Right cardiac atrium (tissue), 5 donors: ENCODE data around the gene CPNE9. TPM values are rescaled to one million over a fixed set of nuclear protein-coding genes. Genes with fewer than 3 reads are reported as not detected.

Experiments used
- ATAC-seq, 2 donors: fragments of 200-7000 bp; cut with Tn5 transposase; one replicate each; pipeline versions ENCODE4 v1.8.0 to v1.9.1; 2020; ENCODE audit warnings: moderate library complexity in 2 of 2, mild to moderate bottlenecking in 1 of 2
- DNase-seq, 3 donors: peaks; one replicate each; pipeline ENCODE4 v3.0.0-alpha.2; 2020
- H3K27ac ChIP-seq: one replicate; pipeline ENCODE4 v1.5.1; 2013; ENCODE audit warnings: mild to moderate bottlenecking, low read length, control low read depth, moderate library complexity
- H3K27me3 ChIP-seq: one replicate; pipeline ENCODE4 v1.6.1; 2013; ENCODE audit not compliant: control insufficient read depth, insufficient read depth
- H3K4me1 ChIP-seq: one replicate; pipeline ENCODE4 v1.6.1; 2013; ENCODE audit warnings: low read length; ENCODE audit not compliant: control insufficient read depth, insufficient read depth
- H3K4me3 ChIP-seq: one replicate; pipeline ENCODE4 v1.5.1; 2013; ENCODE audit warnings: low read length, control low read depth
- H3K9me3 ChIP-seq: one replicate; pipeline ENCODE4 v1.6.1; 2013; ENCODE audit warnings: low read length; ENCODE audit not compliant: control insufficient read depth
- WGBS: extraction: QIAGEN DNeasy Blood & Tissue Kit; methylation state at CpG from one replicate; pipeline ENCODE4 v1.1.7; 2013; 5-methylcytosine and 5-hydroxymethylcytosine counted together
- intact Hi-C, 4 donors: fragments of 100-400 bp; cut with DNase I; formaldehyde crosslinking; loops; one replicate each; pipeline versions ENCODE4 v1.11.0 to v1.14.0; 2022 to 2023
- polyA plus RNA-seq: library from polyadenylated mRNA; stranded (reverse); fragments of 200-250 nt; gene quantifications from one replicate; pipeline ENCODE4 v1.2.3, GENCODE V29; 2013
- total RNA-seq, 4 donors: library from RNA; stranded (reverse); fragmentation: NEBNext Ultra II Directional; extraction: Animal tissue kit (Norgen Biotek cat#: 25700); gene quantifications; one replicate each; pipeline ENCODE4 v1.2.1, GENCODE V29; 2021
- donor health status: healthy with polysubstance abuse.
- donor health status: DM: no; HTN: yes; CAD: no.
- donor health status: DM: no; HTN: no; CAD: no.
- donor health status: DM: no; HTN: yes; CAD: no; lungs with severe emphysema.
- donor health status: DM: yes; HTN: yes; CAD: no.

CPNE9 gene
- total and polyA plus RNA-seq, 5 donors: 0.07 to 0.31 (median 0.13) TPM; not detected in 1

DNA sequence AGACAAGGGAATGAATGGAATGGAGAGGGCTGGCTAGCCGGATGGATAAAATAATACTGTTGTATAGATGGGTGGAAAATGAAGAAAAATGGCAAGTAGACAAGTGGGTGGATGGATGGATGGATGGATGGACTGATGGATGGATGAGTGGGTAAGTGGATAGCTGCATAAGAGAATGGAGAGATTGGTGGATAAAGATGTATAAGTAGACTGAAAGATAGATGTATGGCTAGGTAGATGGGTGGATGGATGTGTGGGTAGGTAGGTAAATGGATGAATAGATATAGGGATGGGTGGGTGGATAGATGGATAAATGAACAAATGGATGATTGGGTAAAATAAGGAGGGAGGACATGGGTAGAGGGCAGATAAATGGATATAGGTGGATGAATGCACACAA, 13.9 kb downstream of the CPNE9 start:
- Histone ChIP-seq H3K4me1 (no peaks in the 10 kb centered on the region), H3K27me3 (no peaks in the 10 kb centered on the region), H3K9me3 (no peaks in the 10 kb centered on the region), H3K27ac (no peak overlapping the region), H3K4me3 (no peak overlapping the region)
- WGBS: 84% methylated on average over 1 of the region's 1 CpG
- ATAC-seq (no peak), DNase-seq (no peak)
- intact Hi-C loops: no loop called here

DNA sequence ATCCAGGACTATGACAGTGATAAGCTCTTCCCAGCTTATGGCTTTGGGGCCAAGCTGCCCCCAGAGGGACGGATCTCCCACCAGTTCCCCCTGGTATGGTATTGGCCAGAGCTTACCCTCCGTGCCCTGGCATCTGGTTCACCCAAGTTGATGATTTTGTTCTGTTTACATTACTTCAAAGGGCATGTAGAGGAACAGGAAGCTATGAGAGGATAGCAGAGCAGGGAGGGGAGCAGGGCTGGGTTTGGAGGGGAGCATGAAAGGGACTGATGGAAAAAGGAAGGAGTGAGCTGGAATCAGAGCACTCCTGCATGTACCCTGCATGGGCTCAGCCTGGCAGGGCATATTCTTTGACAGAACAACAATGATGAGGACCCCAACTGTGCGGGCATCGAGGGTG, 14.5 kb downstream of the CPNE9 start:
- DNase-seq (no peak), ATAC-seq (no peak)
- 71% methylated on average over 4 of the region's 4 CpGs for WGBS
- Histone ChIP-seq H3K27ac (no peak overlapping the region), H3K27me3 (no peaks in the 10 kb centered on the region), H3K9me3 (no peaks in the 10 kb centered on the region), H3K4me1 (no peaks in the 10 kb centered on the region), H3K4me3 (no peak overlapping the region)
- intact Hi-C loops: no loop called here

DNA sequence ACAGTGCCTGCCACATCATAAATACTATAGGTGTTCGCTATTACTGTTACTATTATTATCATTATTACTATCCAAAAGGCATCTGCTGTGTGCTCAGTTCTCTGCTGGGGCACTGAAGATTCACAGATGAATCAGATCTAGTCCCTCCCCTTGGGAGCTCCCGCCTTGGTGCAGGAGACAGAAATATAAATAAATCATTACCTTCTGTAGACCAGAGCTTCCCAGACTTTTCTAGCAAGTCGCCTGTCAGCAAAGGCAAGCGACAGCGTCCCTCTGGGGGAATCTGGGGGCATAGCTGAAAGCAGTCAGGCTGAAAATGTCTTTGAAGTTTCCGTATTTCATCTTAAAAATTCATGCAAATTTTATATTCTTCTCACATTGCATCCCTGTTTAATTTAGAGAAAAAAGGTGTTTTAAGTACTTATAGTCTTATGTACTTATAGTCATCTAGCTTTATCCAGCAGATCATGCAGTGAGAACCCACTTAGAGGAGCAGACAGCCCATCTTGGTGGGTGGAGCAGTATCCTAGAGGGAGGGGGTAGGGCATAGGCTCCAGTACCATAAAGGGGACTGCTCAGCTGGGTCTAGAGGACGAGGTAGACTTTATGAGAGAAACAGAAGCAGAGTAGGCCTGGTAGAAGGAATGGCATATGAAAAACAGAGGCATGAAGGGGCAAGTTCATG, 17.5 kb downstream of the CPNE9 start:
- Histone ChIP-seq H3K27me3 (no peaks in the 10 kb centered on the region), H3K4me3 (no peak overlapping the region), H3K9me3 (no peaks in the 10 kb centered on the region), H3K4me1 (no peaks in the 10 kb centered on the region), H3K27ac (no peak overlapping the region)
- 49% methylated on average over 7 of the region's 7 CpGs for WGBS
- DNase-seq (no peak), ATAC-seq (no peak)
- intact Hi-C loops: loop anchor here in 1 of 4 donors (10.0 kb wide), 1 partner anchor 216 kb away; no protein-coding TSS in a partner anchor

DNA sequence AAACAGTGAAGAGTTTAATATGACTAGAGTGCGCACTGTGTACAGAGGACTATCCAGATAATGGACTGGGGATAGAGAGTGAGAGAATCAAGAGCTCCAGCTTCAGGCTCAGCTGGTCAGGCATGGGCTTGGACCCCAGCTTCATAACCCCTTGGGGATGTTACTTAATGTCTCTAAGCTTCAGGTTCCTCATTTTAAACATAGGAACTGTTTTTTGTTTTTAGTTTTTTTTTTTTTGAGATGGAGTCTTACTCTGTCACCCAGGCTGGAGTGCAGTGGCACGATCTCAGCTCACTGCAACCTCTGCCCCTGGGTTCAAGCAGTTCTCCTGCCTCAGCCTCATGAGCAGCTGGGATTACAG, 18.0 kb downstream of the CPNE9 start:
- no peak for DNase-seq
- WGBS: 81% methylated on average over 2 of the region's 2 CpGs
- Histone ChIP-seq H3K4me3 (no peak overlapping the region), H3K4me1 (no peaks in the 10 kb centered on the region), H3K27me3 (no peaks in the 10 kb centered on the region), H3K9me3 (no peaks in the 10 kb centered on the region), H3K27ac (no peak overlapping the region)
- no peak for ATAC-seq
- intact Hi-C loops: loop anchor here in 1 of 4 donors (10.0 kb wide), 1 partner anchor 217 kb away; no protein-coding TSS in a partner anchor

DNA sequence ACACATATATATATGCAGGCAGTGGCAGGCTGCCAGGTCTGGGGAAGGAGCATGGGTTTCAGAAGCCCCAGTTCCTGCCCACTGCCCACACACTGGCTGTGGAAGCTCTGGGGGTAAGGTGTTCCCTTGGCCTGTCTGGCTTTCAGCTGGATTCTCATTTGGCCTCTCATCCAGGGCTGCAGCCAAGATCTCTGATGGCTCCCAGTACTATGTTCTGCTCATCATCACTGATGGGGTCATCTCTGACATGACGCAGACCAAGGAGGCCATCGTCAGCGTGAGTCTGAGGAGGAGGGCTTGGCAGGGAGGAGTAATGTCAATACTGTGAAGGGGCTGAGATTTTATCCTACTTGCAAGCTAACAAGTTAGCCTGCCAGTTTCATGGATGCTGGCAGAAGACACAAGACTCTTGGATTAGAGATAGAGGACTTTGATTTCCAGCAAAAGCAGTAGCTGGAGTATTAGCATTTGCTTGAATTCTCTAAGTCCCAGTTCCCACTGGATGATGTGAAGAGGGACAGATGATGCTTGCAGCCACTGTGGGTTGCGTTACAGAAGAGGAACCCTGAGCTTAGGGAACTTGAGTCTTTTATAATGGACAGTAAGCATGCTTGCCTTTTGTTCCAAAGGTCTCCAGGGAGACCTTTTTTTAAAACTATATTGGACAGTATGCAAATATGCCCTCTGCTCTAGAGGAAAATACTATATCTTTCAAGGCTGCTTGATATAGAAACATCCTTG, 22.3 kb downstream of the CPNE9 start:
- Histone ChIP-seq H3K4me3 (no peak overlapping the region), H3K4me1 (no peaks in the 10 kb centered on the region), H3K27me3 (no peaks in the 10 kb centered on the region), H3K27ac (no peak overlapping the region), H3K9me3 (no peaks in the 10 kb centered on the region)
- ATAC-seq (no peak), DNase-seq (no peak)
- 67% methylated on average over 4 of the region's 4 CpGs for WGBS
- intact Hi-C loops: loop anchor here in 1 of 4 donors (10.0 kb wide), 1 partner anchor 221 kb away; no protein-coding TSS in a partner anchor

DNA sequence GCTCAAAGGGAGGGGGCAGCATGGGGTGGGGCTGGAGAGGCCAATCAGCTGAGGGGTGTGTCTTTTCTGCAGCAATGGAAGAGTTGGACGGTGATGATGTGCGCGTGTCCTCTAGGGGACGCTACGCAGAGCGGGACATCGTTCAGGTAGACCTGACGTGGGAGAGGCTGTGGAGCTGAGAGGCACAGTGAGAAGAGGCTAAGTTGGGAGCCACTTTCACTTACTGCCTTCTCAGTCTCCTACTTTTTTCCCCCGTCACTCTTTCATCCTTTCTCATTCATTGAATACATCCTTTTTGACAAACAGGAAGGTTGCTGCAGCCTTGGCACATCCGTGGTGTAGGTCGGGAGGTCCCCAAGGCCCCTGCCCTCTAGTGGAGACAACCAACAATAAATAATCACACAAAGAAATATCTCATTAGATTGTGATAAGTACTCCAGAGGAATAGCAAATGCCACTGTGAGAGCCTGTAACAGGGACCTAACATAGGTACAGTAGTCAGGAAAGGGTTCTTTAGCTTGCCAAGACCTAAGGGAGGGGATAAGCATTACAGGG, 23.5 kb downstream of the CPNE9 start:
- intact Hi-C loops: loop anchor here in 1 of 4 donors (10.0 kb wide), 1 partner anchor 222 kb away; no protein-coding TSS in a partner anchor
- Histone ChIP-seq H3K4me1 (no peaks in the 10 kb centered on the region), H3K27ac (no peak overlapping the region), H3K27me3 (no peaks in the 10 kb centered on the region), H3K9me3 (no peaks in the 10 kb centered on the region), H3K4me3 (no peak overlapping the region)
- no peak for ATAC-seq
- 6% methylated on average over 11 of the region's 11 CpGs for WGBS
- no peak for DNase-seq

DNA sequence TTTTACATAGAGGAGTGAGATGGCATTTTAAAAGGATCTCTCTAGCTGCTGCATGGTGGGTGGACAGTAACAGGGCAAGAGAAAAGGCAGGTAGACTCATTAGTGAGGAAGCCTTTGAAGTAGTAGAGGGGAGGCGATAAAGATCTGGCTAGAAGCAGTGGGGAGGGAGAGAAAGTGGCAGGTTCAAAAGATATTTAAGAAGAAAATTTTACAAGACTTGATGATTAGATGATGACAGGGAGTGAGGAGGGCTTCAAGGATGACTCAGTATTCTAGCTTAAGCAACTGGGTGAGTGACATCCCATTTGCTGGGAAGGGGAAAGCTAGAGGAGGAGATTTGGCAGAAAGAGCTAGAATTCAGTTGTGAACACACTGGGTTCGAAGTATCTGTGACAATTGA, 24.1 kb downstream of the CPNE9 start:
- DNase-seq (no peak), ATAC-seq (no peak)
- Histone ChIP-seq H3K4me3 (no peak overlapping the region), H3K4me1 (peaks cover 3% of the 10 kb centered on the region), H3K27ac (no peak overlapping the region), H3K27me3 (no peaks in the 10 kb centered on the region), H3K9me3 (no peaks in the 10 kb centered on the region)
- WGBS: 83% methylated on average over 2 of the region's 2 CpGs
- intact Hi-C loops: loop anchor here in 1 of 4 donors (10.0 kb wide), 1 partner anchor 223 kb away; no protein-coding TSS in a partner anchor

DNA sequence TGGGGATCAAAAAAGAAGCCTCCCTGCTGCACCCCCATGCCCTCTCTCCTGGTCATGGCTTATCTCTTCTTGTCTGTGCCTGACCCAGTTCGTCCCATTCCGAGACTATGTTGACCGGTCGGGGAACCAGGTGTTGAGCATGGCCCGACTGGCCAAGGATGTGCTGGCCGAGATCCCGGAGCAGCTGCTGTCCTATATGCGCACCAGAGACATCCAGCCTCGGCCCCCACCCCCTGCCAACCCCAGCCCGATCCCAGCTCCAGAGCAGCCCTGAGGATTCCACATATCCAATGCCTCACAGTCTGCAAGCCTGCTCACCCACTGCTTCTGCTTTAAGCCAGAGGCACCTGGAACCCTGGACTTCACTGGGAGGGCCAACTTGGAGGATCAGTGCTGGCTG, 25.8 kb downstream of the CPNE9 start:
- 89% methylated on average over 10 of the region's 10 CpGs for WGBS
- ATAC-seq: no peak
- intact Hi-C loops: loop anchor here in 1 of 4 donors (10.0 kb wide), 1 partner anchor 225 kb away; no protein-coding TSS in a partner anchor

DNA sequence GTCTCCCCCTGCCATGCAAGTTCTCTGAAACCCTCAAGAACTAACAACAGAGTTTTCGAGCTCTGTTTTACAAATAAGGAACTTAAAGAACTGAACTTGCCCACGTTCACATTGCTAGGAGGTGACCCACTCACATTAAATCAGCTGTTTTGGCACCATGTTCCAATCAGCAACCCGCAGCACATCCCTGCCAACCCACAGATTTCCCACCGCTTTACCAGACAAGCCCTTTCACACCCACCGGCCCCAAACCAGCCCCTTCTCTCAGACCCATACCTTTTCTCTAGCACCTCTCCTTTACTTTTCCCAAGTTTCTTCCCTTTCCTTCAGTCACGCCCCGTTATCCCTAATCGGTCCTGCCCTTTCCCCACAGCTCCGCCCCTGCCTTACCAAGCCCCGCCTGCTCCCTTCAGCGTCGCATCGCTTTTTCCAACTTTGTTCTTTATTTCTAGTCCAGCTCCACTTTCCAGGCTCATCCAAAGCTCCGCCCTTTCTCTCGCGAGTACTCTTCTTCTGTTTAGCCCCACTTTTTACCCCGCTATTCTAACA, 27.1 kb downstream of the CPNE9 start:
- 1% methylated on average over 17 of the region's 17 CpGs for WGBS
- peak; percentile 79 to 82 for ATAC-seq
- no peaks in the 10 kb centered on the region for H3K27me3 ChIP-seq
- intact Hi-C loops: loop anchor here in 1 of 4 donors (5.0 to 10.0 kb wide), 2 partner anchors 54 to 228 kb away; no protein-coding TSS in a partner anchor
- H3K4me3 ChIP-seq: peak overlapping the region; percentile 51
- peak overlapping the region; percentile 79 for H3K27ac ChIP-seq
- DNase-seq: no peak
- no peaks in the 10 kb centered on the region for H3K9me3 ChIP-seq
- H3K4me1 ChIP-seq: peaks cover 8% of the 10 kb centered on the region

More for the DNA sequence above, 25.8 kb downstream of the CPNE9 start:
- Histone ChIP-seq H3K4me3 (no peak overlapping the region), H3K4me1 (peaks cover 8% of the 10 kb centered on the region), H3K9me3 (no peaks in the 10 kb centered on the region), H3K27me3 (no peaks in the 10 kb centered on the region), H3K27ac (no peak overlapping the region)
- no peak for DNase-seq

DNA sequence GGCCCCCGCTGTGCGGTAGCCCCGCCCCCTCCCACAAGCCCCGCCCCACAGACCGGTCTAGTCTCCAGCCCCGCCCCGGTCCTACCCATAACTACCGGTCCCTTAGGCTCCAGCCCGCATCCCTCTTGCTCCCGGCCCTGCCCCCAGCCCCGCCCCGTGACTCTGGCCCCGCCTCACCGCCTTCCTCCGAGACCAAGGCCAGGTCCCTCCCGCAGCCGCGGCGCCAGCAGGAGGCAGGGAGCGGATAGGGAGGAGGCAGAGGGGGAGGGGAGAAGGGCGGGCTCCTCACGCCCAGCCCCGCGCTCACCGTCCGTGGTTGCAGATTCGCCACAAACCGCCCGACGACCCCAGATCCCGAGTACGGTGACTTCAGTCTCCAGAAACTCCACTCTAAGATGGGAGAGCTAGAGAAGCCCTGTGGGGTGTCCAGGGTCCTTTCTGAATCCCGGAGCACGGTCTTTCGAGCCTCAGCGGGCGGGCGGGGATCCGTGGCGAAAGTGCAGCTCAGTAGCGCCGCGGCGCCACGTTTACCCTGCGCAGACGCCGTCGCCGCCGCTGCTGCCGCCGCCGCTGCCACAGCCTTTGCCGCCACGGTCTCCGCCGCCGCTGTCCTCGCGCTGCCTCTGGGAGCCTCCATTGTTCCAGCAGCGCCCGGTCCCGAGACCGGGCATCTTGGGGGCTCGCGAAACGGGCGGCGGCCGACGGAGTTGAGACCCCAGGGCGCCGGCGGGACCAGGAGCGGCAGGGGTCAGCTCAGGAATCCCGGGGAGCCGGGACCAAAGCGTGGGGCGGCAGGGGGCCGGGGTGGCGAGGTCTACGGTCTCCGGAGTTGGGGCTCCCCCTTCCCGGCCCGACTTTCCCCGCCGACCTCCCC, 27.8 kb downstream of the CPNE9 start, which contains the start of gene BRPF1:
Gene BRPF1, plus strand, starts transcription at position 530 of the 874 bp plus-strand sequence. CDS start 2,406 bp downstream, outside the sequence.
- Histone ChIP-seq H3K9me3 (no peaks in the 10 kb centered on the region), H3K27ac (peak within 1 kb of the TSS; percentile 95), H3K4me1 (peaks cover 8% of the 10 kb centered on the region), H3K4me3 (peak within 1 kb of the TSS; percentile 92), H3K27me3 (no peaks in the 10 kb centered on the region)
- DNase-seq (peak; percentile 99 to 100 (median 100)), ATAC-seq (peak; percentile 99)
- WGBS: under 1% methylated on average over 88 of the region's 88 CpGs
- intact Hi-C loops: loop anchor here in 1 of 4 donors (5.0 to 10.0 kb wide), 2 partner anchors 53 to 229 kb away; no protein-coding TSS in a partner anchor
